Measurements from ENCODE around the gene SPRR1B.
"Not testable (repeated sequence)": the region's sequence is repeated elsewhere in the genome, so short reads cannot be mapped to it uniquely, and the experiment has no call there.

DNA sequence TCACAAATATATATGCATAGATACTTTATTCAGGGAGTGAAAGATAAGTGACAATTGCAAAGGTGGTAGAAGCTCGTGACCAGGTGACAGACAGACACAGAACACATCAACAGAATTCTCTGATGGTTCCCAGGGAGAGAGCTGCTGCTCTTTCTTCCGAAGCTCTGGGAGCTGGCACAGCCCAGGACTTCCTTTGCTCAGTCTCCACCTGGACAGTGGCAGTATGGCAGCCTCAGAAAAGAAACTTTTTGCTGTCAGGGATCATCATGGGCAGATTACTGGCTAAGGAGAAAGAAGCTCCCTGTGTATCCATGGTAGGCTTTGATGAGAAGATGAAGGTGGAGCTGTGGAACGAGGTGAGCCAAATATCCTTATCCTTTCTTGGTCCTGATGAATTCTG is 25.1 kb downstream of the SPRR1B start:
- TF ChIP-seq, protein P1, sequence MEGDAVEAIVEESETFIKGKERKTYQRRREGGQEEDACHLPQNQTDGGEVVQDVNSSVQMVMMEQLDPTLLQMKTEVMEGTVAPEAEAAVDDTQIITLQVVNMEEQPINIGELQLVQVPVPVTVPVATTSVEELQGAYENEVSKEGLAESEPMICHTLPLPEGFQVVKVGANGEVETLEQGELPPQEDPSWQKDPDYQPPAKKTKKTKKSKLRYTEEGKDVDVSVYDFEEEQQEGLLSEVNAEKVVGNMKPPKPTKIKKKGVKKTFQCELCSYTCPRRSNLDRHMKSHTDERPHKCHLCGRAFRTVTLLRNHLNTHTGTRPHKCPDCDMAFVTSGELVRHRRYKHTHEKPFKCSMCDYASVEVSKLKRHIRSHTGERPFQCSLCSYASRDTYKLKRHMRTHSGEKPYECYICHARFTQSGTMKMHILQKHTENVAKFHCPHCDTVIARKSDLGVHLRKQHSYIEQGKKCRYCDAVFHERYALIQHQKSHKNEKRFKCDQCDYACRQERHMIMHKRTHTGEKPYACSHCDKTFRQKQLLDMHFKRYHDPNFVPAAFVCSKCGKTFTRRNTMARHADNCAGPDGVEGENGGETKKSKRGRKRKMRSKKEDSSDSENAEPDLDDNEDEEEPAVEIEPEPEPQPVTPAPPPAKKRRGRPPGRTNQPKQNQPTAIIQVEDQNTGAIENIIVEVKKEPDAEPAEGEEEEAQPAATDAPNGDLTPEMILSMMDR (conservative IDR thresholded peaks at IDR 0.05; ENCODE audit: low read depth, low read length) = not testable (repeated sequence)
- not testable (repeated sequence) for TF ChIP-seq EZH2phosphoT487 (IDR thresholded peaks at IDR 0.05; ENCODE audit: borderline replicate concordance, low read length); EZH2 (IDR thresholded peaks at IDR 0.05; ENCODE audit: low read length, unreplicated experiment)

Data from PC-3 (cell line).